GM18520 (cell line): ENCODE data around the gene CRTC3.
A peak's percentile ranks its signal among the peaks of the same experiment; 100 is the strongest.
"Not testable (repeated sequence)": the region's sequence is repeated elsewhere in the genome, so short reads cannot be mapped to it uniquely, and the experiment has no call there.

Experiments
- ATAC-seq: cut with Tn5 transposase; IDR thresholded peaks from one replicate; pipeline ENCODE4 v1.9.1; 2021; ENCODE audit not compliant: unreplicated experiment

CRTC3 gene, protein sequence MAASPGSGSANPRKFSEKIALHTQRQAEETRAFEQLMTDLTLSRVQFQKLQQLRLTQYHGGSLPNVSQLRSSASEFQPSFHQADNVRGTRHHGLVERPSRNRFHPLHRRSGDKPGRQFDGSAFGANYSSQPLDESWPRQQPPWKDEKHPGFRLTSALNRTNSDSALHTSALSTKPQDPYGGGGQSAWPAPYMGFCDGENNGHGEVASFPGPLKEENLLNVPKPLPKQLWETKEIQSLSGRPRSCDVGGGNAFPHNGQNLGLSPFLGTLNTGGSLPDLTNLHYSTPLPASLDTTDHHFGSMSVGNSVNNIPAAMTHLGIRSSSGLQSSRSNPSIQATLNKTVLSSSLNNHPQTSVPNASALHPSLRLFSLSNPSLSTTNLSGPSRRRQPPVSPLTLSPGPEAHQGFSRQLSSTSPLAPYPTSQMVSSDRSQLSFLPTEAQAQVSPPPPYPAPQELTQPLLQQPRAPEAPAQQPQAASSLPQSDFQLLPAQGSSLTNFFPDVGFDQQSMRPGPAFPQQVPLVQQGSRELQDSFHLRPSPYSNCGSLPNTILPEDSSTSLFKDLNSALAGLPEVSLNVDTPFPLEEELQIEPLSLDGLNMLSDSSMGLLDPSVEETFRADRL

GRCh38 chr15:90529371-90530249, at the start of gene CRTC3:
Gene CRTC3, plus strand, starts transcription at chr15:90529923. Its CDS starts 149 bp downstream, at chr15:90530072.
- ATAC-seq, result peak; percentile 78

GRCh38 chr15:90481023-90481422, 48.7 kb upstream of the CRTC3 start:
- ATAC-seq, result no peak

- ATAC-seq, result no peak
Measured at GRCh38 chr15:90482124-90483011, 47.4 kb upstream of the CRTC3 start.

GRCh38 chr15:90483012-90483307, 46.8 kb upstream of the CRTC3 start:
- no peak for ATAC-seq

DNA sequence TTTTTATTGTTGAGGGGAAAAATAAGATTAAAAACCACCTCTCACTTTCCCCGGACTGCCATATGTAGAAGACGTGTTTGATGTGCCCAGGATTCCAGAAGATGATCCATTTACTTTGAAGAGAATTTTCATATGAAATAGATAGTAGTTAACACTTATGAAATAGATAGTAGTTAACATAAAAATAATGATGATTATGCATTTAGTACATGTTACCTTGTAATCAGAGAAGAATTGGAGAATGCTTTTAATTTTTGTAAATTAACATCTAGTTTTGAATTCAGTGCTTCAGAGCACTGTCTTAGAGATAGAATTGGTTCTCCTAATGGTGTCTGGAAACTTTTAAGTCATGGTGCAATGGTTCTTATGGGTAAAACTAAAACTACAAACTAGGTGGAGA, 46.1 kb upstream of the CRTC3 start:
- ATAC-seq, result no peak

DNA sequence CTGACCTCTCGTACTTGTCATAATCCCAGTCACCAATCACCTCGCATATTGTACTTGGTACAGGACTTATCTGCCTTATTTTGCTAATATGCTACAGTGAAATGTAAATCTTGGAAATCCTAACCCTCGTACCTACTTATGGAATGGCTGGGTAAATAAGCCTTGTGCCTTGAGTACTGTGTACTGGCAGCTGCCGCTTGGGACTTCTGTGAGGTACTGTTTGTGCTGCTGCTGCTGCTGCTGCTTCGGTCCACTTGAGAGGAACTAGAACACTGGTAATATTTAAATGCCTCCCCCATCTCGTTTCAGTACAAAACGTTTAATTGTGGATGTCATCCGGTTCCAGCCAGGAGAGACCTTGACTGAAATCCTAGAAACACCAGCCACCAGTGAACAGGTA, 42.5 kb upstream of the CRTC3 start:
- ATAC-seq, result no peak

DNA sequence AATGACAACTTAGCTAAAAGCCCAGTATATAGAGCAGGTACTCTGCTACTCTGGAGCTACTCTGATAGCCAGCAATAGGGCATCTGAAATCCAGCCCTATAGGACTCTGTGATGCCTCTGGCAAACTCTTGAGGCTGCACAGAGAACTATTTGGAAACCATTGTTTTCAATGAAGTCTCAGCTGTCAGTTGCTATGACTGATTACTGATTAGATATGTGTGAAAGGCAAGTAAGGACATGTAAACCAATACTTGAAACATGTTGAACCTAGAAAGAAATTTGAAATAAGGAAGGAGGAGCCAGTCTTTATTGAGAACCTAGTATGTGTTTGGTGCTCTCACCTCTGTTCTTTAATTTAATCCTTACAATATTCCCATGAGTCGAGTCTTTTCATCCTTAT, 40.2 kb upstream of the CRTC3 start:
- ATAC-seq, result no peak

- ATAC-seq, result no peak
Measured at GRCh38 chr15:90489944-90490343, 39.8 kb upstream of the CRTC3 start.

DNA sequence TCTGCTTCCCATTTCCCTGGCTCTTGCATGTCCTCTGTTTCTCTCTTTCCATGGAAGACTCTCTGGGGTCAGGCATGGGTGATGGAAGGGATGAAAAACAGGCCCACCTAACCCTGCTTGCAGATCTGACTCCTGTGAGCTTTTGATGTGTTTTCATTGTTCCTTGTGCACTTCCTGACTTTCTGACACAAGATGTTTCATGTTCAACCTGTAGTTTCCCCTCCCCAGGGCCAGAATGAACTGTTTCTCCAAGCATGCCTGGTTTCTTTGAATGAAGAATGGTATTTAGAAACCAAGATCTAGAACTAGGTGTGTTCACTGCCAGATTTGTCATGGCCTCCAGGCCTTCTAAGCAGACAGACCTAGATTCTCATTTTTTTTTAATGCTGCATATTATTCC, 36.1 kb upstream of the CRTC3 start:
- ATAC-seq, result no peak

- ATAC-seq, result no peak
Measured at GRCh38 chr15:90495067-90495466, 34.7 kb upstream of the CRTC3 start.

GRCh38 chr15:90496791-90497190, 32.9 kb upstream of the CRTC3 start:
- ATAC-seq, result no peak

GRCh38 chr15:90497376-90497775, 32.3 kb upstream of the CRTC3 start:
- no peak for ATAC-seq

- ATAC-seq, result no peak
Measured at GRCh38 chr15:90497912-90498311, 31.8 kb upstream of the CRTC3 start.

GRCh38 chr15:90500171-90500570, 29.6 kb upstream of the CRTC3 start:
- no peak for ATAC-seq

GRCh38 chr15:90501898-90502297, 27.8 kb upstream of the CRTC3 start:
- no peak for ATAC-seq

DNA sequence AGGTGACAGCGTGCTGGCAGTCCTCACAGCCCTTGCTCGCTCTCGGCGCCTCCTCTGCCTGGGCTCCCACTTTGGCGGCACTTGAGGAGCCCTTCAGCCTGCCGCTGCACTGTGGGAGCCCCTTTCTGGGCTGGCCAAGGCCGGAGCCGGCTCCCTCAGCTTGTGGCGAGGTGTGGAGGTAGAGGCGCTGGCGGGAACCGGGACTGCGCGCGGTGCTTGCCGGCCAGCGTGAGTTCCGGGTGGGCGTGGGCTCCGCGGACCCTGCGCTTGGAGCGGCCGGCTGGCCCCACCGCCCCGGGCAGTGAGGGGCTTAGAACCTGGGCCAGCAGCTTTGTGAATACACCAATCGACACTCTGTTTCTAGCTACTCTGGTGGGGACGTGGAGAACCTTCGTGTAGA, 18.9 kb upstream of the CRTC3 start:
- not testable (repeated sequence) for ATAC-seq

GRCh38 chr15:90511211-90511618, 18.5 kb upstream of the CRTC3 start:
- ATAC-seq, result not testable (repeated sequence)

DNA sequence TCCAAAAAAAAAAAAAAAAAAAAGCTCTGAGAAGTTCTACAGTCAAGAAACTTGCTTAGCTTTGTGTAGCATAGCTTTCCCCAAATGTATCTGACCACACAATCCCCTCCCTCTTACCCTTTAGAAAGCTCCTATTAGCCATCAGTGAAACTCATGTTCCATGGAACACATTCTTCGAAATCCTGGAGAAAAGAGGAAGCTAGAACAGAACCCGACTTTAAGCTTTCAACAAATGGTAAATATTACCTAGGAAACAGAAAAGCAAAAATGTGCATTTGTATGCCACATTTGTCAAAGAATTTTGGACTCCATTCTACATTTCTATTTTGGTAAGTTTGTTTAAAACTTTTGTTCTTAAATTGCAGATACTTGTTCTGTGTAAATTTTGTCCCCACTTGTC, 17.4 kb upstream of the CRTC3 start:
- no peak for ATAC-seq

DNA sequence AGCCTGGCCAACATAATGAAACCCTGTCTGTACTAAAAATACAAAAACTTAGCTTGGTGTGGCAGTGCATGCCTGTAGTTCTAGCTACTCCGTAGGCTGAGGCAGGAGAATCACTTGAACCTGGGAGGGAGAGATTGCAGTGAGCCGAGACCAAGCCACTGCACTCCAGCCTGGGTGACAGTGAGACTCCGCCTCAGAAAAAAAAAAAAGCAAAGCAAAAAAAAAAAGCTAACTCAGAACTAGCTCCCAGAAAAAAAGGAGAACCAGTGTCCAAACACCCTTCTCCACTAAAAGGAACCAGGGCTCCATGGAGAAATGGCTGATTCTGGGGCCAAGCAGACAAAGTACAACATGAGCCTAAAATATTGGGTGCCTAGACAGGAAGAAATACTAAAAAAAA, 16.7 kb upstream of the CRTC3 start:
- ATAC-seq, result no peak

DNA sequence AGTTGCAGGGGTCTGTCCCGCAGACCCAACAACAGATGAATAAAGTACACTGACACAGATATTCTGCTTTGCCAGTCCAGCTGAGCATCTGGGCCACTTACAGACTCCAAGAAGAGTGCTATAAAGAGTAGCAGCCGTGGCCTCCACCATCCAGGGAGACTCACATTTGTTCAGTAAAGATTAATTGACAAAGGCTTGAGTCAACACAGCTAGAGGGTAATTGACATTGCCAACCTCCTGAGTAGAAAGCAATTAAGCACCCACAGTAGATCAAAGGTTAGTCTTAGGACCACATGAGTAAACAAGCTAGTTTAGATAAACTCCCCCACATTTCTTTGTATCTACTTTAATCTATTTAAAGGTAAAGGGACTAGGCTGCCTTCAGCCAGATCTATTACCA, 16.3 kb upstream of the CRTC3 start:
- no peak for ATAC-seq

GRCh38 chr15:90513893-90514292, 15.8 kb upstream of the CRTC3 start:
- not testable (repeated sequence) for ATAC-seq
